K562 (cell line): ENCODE results near the gene CDK14.

ENCODE experiments used
- E2F3 ChIP-seq: fragments of 250-450 bp; sonication (Bioruptor Pico); IDR thresholded peaks from 2 replicates; pipeline ENCODE4 v1.4.0; 2020; ENCODE audit warnings: mild to moderate bottlenecking
- GABPA ChIP-seq: fragments of 200-800 bp; sonication (Bioruptor generic); conservative IDR thresholded peaks from 2 replicates; pipeline ENCODE4 v1.6.1; 2016; ENCODE audit warnings: low read depth, missing genetic modification characterization, missing compliant biosample characterization
- IRF2 ChIP-seq: sonication (generic); formaldehyde crosslinking; IDR thresholded peaks from 2 replicates; pipeline ENCODE4 v1.8.1; 2022; ENCODE audit warnings: mild to moderate bottlenecking, missing genetic modification reagents
- KAT8 ChIP-seq: fragments of 450-650 bp; IDR thresholded peaks from 2 replicates; pipeline ENCODE4 v1.6.1; 2016; ENCODE audit warnings: low read depth, mild to moderate bottlenecking
- KDM5B ChIP-seq: fragments of 200-600 bp; sonication (generic); IDR thresholded peaks from 2 replicates; pipeline ENCODE4 v1.6.1; 2012; ENCODE audit warnings: low read depth, mild to moderate bottlenecking, moderate library complexity, low read length, control low read depth, inconsistent platforms; ENCODE audit not compliant: insufficient replicate concordance
- MYNN ChIP-seq, 2 experiments: sonication (generic); formaldehyde crosslinking in 1 of 2; IDR thresholded peaks; 2 replicates each; pipeline versions ENCODE4 v1.5.0 to v1.6.1; 2016 to 2020; ENCODE audit warnings: antibody characterized with exemption in 1 of 2, missing genetic modification reagents in 1 of 2
- NFIC ChIP-seq: fragments of 450-650 bp; IDR thresholded peaks from 2 replicates; pipeline ENCODE4 v1.6.1; 2017; ENCODE audit warnings: mild to moderate bottlenecking, inconsistent platforms
- SIRT6 ChIP-seq: IDR thresholded peaks from one replicate; pipeline ENCODE4 v1.6.1; 2012; ENCODE audit warnings: low read depth, mild to moderate bottlenecking, control low read depth, inconsistent platforms, low read length, moderate library complexity
- TF ChIP-seq, protein P1 (sequence below): sonication (generic); formaldehyde crosslinking; IDR thresholded peaks from 2 replicates; pipeline ENCODE4 v1.8.0; 2022; ENCODE audit warnings: missing genetic modification reagents, mild to moderate bottlenecking, borderline replicate concordance
- TF ChIP-seq, protein P2 (sequence below), 3 experiments: IDR thresholded peaks in 2 of 3; conservative IDR thresholded peaks in 1 of 3; 2 replicates each; pipeline ENCODE4 v1.5.1; 2011 to 2012; ENCODE audit warnings: low read length in 3 of 3, mild to moderate bottlenecking in 3 of 3, control low read depth in 2 of 3, improper control_type of control experiment in 1 of 3, inconsistent platforms in 1 of 3, low read depth in 1 of 3, mixed read lengths in 1 of 3, moderate library complexity in 1 of 3; ENCODE audit not compliant: insufficient read depth in 2 of 3
- TF ChIP-seq, protein P3 (sequence below): fragments of 200-800 bp; sonication (Bioruptor generic); IDR thresholded peaks from 2 replicates; pipeline ENCODE4 v1.6.1; 2017; ENCODE audit warnings: missing genetic modification characterization, missing compliant biosample characterization
- TF ChIP-seq, protein P4 (sequence below): fragments of 250-450 bp; sonication (Bioruptor Pico); IDR thresholded peaks from 2 replicates; pipeline ENCODE4 v1.4.0; 2020
- TF ChIP-seq, protein P5 (sequence below): sonication (generic); formaldehyde crosslinking; IDR thresholded peaks from 2 replicates; pipeline ENCODE4 v1.9.0; 2022; ENCODE audit warnings: mild to moderate bottlenecking, missing genetic modification reagents

GRCh38 chr7:90844421-90844820 is 248.3 kb downstream of the CDK14 start:
- TF ChIP-seq GABPA (tag) (no peak), SIRT6 (no peak), NFIC (no peak), IRF2 (CRISPR knock-in tag) (no peak), MYNN (IDR thresholded peaks at IDR 0.05) (no peak), MYNN (CRISPR knock-in tag; IDR thresholded peaks at IDR 0.05) (no peak), KDM5B (no peak), KAT8 (no peak), E2F3 (CRISPR knock-in tag) (no peak)
- TF ChIP-seq, protein P1, sequence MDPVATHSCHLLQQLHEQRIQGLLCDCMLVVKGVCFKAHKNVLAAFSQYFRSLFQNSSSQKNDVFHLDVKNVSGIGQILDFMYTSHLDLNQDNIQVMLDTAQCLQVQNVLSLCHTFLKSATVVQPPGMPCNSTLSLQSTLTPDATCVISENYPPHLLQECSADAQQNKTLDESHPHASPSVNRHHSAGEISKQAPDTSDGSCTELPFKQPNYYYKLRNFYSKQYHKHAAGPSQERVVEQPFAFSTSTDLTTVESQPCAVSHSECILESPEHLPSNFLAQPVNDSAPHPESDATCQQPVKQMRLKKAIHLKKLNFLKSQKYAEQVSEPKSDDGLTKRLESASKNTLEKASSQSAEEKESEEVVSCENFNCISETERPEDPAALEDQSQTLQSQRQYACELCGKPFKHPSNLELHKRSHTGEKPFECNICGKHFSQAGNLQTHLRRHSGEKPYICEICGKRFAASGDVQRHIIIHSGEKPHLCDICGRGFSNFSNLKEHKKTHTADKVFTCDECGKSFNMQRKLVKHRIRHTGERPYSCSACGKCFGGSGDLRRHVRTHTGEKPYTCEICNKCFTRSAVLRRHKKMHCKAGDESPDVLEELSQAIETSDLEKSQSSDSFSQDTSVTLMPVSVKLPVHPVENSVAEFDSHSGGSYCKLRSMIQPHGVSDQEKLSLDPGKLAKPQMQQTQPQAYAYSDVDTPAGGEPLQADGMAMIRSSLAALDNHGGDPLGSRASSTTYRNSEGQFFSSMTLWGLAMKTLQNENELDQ (CRISPR knock-in tag), result no peak
- TF ChIP-seq, protein P2, sequence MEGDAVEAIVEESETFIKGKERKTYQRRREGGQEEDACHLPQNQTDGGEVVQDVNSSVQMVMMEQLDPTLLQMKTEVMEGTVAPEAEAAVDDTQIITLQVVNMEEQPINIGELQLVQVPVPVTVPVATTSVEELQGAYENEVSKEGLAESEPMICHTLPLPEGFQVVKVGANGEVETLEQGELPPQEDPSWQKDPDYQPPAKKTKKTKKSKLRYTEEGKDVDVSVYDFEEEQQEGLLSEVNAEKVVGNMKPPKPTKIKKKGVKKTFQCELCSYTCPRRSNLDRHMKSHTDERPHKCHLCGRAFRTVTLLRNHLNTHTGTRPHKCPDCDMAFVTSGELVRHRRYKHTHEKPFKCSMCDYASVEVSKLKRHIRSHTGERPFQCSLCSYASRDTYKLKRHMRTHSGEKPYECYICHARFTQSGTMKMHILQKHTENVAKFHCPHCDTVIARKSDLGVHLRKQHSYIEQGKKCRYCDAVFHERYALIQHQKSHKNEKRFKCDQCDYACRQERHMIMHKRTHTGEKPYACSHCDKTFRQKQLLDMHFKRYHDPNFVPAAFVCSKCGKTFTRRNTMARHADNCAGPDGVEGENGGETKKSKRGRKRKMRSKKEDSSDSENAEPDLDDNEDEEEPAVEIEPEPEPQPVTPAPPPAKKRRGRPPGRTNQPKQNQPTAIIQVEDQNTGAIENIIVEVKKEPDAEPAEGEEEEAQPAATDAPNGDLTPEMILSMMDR (IDR thresholded peaks at IDR 0.05 in 2 of 3, conservative IDR thresholded peaks at IDR 0.05 in 1 of 3; ENCODE audit: insufficient read depth in 2 of 3, low read depth in 1 of 3, low read length in 3 of 3), result no peak
- TF ChIP-seq, protein P3, sequence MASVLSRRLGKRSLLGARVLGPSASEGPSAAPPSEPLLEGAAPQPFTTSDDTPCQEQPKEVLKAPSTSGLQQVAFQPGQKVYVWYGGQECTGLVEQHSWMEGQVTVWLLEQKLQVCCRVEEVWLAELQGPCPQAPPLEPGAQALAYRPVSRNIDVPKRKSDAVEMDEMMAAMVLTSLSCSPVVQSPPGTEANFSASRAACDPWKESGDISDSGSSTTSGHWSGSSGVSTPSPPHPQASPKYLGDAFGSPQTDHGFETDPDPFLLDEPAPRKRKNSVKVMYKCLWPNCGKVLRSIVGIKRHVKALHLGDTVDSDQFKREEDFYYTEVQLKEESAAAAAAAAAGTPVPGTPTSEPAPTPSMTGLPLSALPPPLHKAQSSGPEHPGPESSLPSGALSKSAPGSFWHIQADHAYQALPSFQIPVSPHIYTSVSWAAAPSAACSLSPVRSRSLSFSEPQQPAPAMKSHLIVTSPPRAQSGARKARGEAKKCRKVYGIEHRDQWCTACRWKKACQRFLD (CRISPR knock-in tag), result no peak
- TF ChIP-seq, protein P4, sequence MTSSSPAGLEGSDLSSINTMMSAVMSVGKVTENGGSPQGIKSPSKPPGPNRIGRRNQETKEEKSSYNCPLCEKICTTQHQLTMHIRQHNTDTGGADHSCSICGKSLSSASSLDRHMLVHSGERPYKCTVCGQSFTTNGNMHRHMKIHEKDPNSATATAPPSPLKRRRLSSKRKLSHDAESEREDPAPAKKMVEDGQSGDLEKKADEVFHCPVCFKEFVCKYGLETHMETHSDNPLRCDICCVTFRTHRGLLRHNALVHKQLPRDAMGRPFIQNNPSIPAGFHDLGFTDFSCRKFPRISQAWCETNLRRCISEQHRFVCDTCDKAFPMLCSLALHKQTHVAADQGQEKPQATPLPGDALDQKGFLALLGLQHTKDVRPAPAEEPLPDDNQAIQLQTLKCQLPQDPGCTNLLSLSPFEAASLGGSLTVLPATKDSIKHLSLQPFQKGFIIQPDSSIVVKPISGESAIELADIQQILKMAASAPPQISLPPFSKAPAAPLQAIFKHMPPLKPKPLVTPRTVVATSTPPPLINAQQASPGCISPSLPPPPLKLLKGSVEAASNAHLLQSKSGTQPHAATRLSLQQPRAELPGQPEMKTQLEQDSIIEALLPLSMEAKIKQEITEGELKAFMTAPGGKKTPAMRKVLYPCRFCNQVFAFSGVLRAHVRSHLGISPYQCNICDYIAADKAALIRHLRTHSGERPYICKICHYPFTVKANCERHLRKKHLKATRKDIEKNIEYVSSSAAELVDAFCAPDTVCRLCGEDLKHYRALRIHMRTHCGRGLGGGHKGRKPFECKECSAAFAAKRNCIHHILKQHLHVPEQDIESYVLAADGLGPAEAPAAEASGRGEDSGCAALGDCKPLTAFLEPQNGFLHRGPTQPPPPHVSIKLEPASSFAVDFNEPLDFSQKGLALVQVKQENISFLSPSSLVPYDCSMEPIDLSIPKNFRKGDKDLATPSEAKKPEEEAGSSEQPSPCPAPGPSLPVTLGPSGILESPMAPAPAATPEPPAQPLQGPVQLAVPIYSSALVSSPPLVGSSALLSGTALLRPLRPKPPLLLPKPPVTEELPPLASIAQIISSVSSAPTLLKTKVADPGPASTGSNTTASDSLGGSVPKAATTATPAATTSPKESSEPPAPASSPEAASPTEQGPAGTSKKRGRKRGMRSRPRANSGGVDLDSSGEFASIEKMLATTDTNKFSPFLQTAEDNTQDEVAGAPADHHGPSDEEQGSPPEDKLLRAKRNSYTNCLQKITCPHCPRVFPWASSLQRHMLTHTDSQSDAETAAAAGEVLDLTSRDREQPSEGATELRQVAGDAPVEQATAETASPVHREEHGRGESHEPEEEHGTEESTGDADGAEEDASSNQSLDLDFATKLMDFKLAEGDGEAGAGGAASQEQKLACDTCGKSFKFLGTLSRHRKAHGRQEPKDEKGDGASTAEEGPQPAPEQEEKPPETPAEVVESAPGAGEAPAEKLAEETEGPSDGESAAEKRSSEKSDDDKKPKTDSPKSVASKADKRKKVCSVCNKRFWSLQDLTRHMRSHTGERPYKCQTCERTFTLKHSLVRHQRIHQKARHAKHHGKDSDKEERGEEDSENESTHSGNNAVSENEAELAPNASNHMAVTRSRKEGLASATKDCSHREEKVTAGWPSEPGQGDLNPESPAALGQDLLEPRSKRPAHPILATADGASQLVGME (CRISPR knock-in tag), result no peak
- TF ChIP-seq, protein P5, sequence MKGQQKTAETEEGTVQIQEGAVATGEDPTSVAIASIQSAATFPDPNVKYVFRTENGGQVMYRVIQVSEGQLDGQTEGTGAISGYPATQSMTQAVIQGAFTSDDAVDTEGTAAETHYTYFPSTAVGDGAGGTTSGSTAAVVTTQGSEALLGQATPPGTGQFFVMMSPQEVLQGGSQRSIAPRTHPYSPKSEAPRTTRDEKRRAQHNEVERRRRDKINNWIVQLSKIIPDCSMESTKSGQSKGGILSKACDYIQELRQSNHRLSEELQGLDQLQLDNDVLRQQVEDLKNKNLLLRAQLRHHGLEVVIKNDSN (CRISPR knock-in tag), result no peak
